HepG2 (cell line): ENCODE data around the gene TBX10. TPM values are rescaled to one million over a fixed set of nuclear protein-coding genes. Genes with fewer than 3 reads are reported as not detected.

ENCODE experiments used
- CENPX ChIP-seq: sonication (generic); formaldehyde crosslinking; IDR thresholded peaks from 2 replicates; pipeline ENCODE4 v1.9.0; 2021; ENCODE audit warnings: mild to moderate bottlenecking, missing genetic modification reagents, moderate library complexity
- ELF3 ChIP-seq: IDR thresholded peaks from 2 replicates; pipeline ENCODE4 v1.6.1; 2016; ENCODE audit warnings: missing genetic modification reagents, missing compliant biosample characterization
- HMGXB3 ChIP-seq: sonication (generic); formaldehyde crosslinking; IDR thresholded peaks from 2 replicates; pipeline ENCODE4 v1.4.0; 2020; ENCODE audit warnings: missing genetic modification reagents, borderline replicate concordance
- KDM3A ChIP-seq: IDR thresholded peaks from 2 replicates; pipeline ENCODE4 v1.6.1; 2018; ENCODE audit warnings: low read depth, missing compliant biosample characterization
- MAFG ChIP-seq: sonication (generic); formaldehyde crosslinking; IDR thresholded peaks from 2 replicates; pipeline ENCODE4 v1.5.1; 2020; ENCODE audit warnings: mild to moderate bottlenecking, missing genetic modification reagents
- MATR3 ChIP-seq: sonication (generic); formaldehyde crosslinking; IDR thresholded peaks from 2 replicates; pipeline ENCODE4 v1.4.0; 2020; ENCODE audit warnings: missing genetic modification reagents
- MXD1 ChIP-seq: sonication (generic); formaldehyde crosslinking; IDR thresholded peaks from 2 replicates; pipeline ENCODE4 v1.4.0; 2020; ENCODE audit warnings: mild to moderate bottlenecking, missing genetic modification reagents
- PHF8 ChIP-seq: sonication (generic); formaldehyde crosslinking; IDR thresholded peaks from 2 replicates; pipeline ENCODE4 v1.5.0; 2020; ENCODE audit warnings: missing genetic modification reagents
- PLSCR1 ChIP-seq: sonication (generic); formaldehyde crosslinking; IDR thresholded peaks from 2 replicates; pipeline ENCODE4 v1.5.0; 2020; ENCODE audit warnings: missing genetic modification reagents, mild to moderate bottlenecking, borderline replicate concordance
- RELA ChIP-seq: sonication (generic); formaldehyde crosslinking; IDR thresholded peaks from 2 replicates; pipeline ENCODE4 v1.4.0; 2020; ENCODE audit warnings: missing genetic modification reagents
- SATB2 ChIP-seq: sonication (generic); formaldehyde crosslinking; IDR thresholded peaks from 2 replicates; pipeline ENCODE4 v1.5.0; 2020; ENCODE audit warnings: missing genetic modification reagents
- SIN3B ChIP-seq: fragments of 150-350 bp; IDR thresholded peaks from 2 replicates; pipeline ENCODE4 v1.6.1; 2014; ENCODE audit warnings: low read length
- XRCC5 ChIP-seq: fragments of 200-400 bp; formaldehyde crosslinking; optimal IDR thresholded peaks from 2 replicates; pipeline ENCODE3; 2017; ENCODE audit warnings: mild to moderate bottlenecking, low read length
- ZBTB7A ChIP-seq: sonication (generic); formaldehyde crosslinking; IDR thresholded peaks from 2 replicates; pipeline ENCODE4 v1.8.0; 2022; ENCODE audit warnings: mild to moderate bottlenecking, missing genetic modification reagents
- ZEB1 ChIP-seq: IDR thresholded peaks from 2 replicates; pipeline ENCODE4 v1.6.1; 2012; ENCODE audit warnings: mild to moderate bottlenecking, low read depth, inconsistent platforms; ENCODE audit not compliant: insufficient replicate concordance
- ZNF136 ChIP-seq: sonication (generic); formaldehyde crosslinking; IDR thresholded peaks from 2 replicates; pipeline ENCODE4 v1.8.1; 2022; ENCODE audit warnings: low read depth, mild to moderate bottlenecking, moderate library complexity, missing genetic modification reagents
- ZNF556 ChIP-seq: sonication (generic); formaldehyde crosslinking; IDR thresholded peaks from 2 replicates; pipeline ENCODE4 v1.4.0; 2020; ENCODE audit warnings: mild to moderate bottlenecking, missing genetic modification reagents, borderline replicate concordance
- ZNF704 ChIP-seq: sonication (generic); formaldehyde crosslinking; IDR thresholded peaks from 2 replicates; pipeline ENCODE4 v1.8.1; 2023; ENCODE audit warnings: mild to moderate bottlenecking, inconsistent platforms, moderate library complexity, missing genetic modification reagents, borderline replicate concordance
- ZNF713 ChIP-seq: sonication (generic); formaldehyde crosslinking; IDR thresholded peaks from 2 replicates; pipeline ENCODE4 v1.4.0; 2020; ENCODE audit warnings: mild to moderate bottlenecking, missing genetic modification reagents
- ZSCAN22 ChIP-seq: sonication (generic); formaldehyde crosslinking; IDR thresholded peaks from 2 replicates; pipeline ENCODE4 v1.4.0; 2020; ENCODE audit warnings: mild to moderate bottlenecking, missing genetic modification reagents
- polyA plus RNA-seq, 8 experiments: library from polyadenylated mRNA; depleted of rRNA in 3 of 8; stranded (reverse) in 7 of 8; unstranded in 1 of 8; fragments of >200 nt; fragmentation: Illumina TruSeq in 4 of 8; extraction: Trizol in 4 of 8; gene quantifications; 2 replicates each; pipeline versions ENCODE4 v1.2.1 to v1.2.3, GENCODE V29; 2011 to 2016; ENCODE audit warnings: low read depth in 4 of 8, missing spikeins in 1 of 8, mixed read lengths in 1 of 8; ENCODE audit not compliant: insufficient read depth in 1 of 8
- total RNA-seq, 5 experiments: library from RNA; depleted of rRNA; stranded (reverse); fragments of >200 nt; fragmentation: Illumina TruSeq; extraction: Trizol; gene quantifications; 2 replicates each; pipeline ENCODE4 v1.2.3, GENCODE V29; 2016; ENCODE audit warnings: low read depth in 1 of 5
- TF ChIP-seq, protein P1 (sequence below): IDR thresholded peaks from 2 replicates; pipeline ENCODE4 v1.6.1; 2016; ENCODE audit warnings: control low read depth

Gene TBX10
- total and polyA plus RNA-seq, 2 of the 13 experiments (the other 11 are each of a cell fraction or from before 2014, with no cell fraction given): 0.27 to 1.7 TPM

DNA sequence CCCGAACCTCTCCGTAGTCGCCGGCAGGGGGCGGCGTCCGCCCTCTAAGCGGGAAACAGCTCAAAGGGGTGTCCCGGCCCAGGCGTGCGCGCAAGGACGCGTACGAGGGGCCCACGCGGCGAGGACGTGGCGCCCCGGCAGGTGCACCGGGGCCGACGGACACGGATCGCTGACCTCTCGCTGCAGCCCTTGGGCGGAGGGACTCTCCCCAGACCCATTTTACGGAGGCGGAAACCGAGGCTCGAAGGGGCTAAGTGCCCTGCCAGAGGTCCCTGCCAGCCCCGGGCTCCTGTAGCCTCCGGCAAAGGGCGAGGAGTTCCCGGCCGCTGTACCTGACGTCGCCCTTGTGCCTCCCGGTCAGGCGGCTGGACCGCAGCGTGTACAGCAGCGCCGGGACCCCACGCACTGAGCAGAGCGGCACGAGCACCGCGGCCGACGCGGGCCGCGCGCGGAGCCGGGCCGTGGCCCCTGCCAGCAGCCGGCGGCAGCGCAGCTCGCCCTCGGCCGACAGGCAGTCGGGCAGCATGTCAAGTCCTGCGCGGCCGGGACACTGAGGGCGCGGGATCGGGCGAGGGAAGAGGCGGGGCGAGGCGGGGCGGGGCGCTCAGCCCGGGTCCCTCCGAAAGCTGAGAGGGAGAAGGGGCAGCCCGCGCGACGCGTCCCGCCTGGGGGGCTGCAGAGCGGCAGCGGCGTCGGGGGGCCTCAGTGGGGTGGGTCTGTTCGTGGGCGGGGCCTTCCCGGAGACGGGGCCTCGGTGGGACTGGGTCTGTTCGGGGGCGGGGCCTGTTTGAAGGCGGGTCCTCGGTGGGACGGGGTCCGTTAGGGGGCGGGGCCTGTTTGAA, 10.0 kb downstream of the TBX10 start, which contains the start of gene NUDT8 (continued):
- TF ChIP-seq ZNF704 (CRISPR knock-in tag) (no peak), MATR3 (CRISPR knock-in tag) (no peak), ZEB1 (no peak), XRCC5 (peak; percentile 75), PHF8 (peak; percentile 52; the same call in 1 of the 2 replicates), KDM3A (CRISPR knock-in tag) (no peak), ZBTB7A (CRISPR knock-in tag) (peak; percentile 49), HMGXB3 (CRISPR knock-in tag) (no peak), SIN3B (no peak), ELF3 (peak; percentile 34; the same call in 1 of the 2 replicates), RELA (CRISPR knock-in tag) (0 out of 2 replicates have a peak, but pooled peaks have one; percentile 12), MAFG (CRISPR knock-in tag) (no peak), PLSCR1 (no peak), ZNF136 (no peak), MXD1 (CRISPR knock-in tag) (peak; percentile 81), ZNF713 (CRISPR knock-in tag) (no peak), ZSCAN22 (CRISPR knock-in tag) (peak; percentile 56; the same call in 1 of the 2 replicates), CENPX (CRISPR knock-in tag) (no peak), SATB2 (CRISPR knock-in tag) (no peak), ZNF556 (CRISPR knock-in tag) (peak; percentile 34; the same call in 1 of the 2 replicates)
- TF ChIP-seq, protein P1, sequence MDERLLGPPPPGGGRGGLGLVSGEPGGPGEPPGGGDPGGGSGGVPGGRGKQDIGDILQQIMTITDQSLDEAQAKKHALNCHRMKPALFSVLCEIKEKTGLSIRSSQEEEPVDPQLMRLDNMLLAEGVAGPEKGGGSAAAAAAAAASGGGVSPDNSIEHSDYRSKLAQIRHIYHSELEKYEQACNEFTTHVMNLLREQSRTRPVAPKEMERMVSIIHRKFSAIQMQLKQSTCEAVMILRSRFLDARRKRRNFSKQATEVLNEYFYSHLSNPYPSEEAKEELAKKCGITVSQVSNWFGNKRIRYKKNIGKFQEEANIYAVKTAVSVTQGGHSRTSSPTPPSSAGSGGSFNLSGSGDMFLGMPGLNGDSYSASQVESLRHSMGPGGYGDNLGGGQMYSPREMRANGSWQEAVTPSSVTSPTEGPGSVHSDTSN (CRISPR knock-in tag): no peak
